ENCODE data around the gene GLB1L2.
"Not testable (repeated sequence)": the region's sequence is repeated elsewhere in the genome, so short reads cannot be mapped to it uniquely, and the experiment has no call there.

Gene GLB1L2

DNA sequence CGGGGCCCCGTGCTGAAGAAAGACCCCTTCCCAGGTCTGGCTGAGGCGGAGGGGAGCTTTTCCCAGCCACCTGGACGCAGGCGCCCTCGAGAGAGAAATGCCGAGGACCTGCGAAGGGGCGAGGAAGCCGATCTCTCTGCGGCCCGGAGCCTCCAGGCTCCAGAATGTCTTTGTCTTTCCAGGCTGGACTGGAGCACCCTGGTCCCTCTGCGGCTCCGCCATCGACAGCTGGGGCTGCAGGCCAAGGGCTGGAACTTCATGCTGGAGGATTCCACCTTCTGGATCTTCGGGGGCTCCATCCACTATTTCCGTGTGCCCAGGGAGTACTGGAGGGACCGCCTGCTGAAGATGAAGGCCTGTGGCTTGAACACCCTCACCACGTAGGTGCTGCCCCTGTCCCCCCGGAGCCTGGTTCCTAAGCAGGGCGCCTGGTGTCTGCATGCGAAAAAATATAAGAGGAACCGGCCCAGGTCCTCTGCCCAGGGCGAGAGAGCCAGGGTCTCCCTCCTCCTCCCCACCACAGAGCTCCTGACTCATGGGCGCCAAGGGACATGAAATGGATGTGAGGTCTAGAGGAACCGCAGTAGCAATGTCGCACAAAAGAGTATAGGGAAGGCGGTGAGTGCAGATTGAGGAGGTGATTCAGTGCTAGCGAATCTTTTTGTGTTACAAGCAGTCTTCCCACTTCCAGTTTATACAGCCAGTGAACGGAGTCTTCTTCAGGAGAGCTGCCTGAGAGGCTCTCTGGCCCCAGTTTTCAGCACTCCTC, 11.0 kb downstream of the GLB1L2 start:
- Histone ChIP-seq H4K20me1 (ENCODE audit: insufficient read depth, low read length) (no peaks in the 10 kb centered on the region), H3F3A (ENCODE audit: insufficient read depth, low read length) (no peaks in the 10 kb centered on the region), H3K36me3 (ENCODE audit: insufficient read depth, low read length) (no peaks in the 10 kb centered on the region), H3K27ac (ENCODE audit: low read depth, low read length, poor library complexity, severe bottlenecking) (no peak overlapping the region), H3K27me3 (ENCODE audit: insufficient read depth, low read length) (no peaks in the 10 kb centered on the region), H3K9ac (ENCODE audit: low read length) (no peak overlapping the region), H3K9me2 (ENCODE audit: low read depth, low read length) (no peaks in the 10 kb centered on the region), H3K79me2 (ENCODE audit: insufficient read depth, low read length) (no peaks in the 10 kb centered on the region), H3K4me3 (ENCODE audit: low read depth, low read length, poor library complexity, severe bottlenecking) (no peak overlapping the region), H3K4me2 (ENCODE audit: low read length) (no peak overlapping the region), H3K4me1 (ENCODE audit: insufficient read depth, low read length, severe bottlenecking) (no peaks in the 10 kb centered on the region), H3K9me3 (ENCODE audit: low read length) (no peaks in the 10 kb centered on the region), H2AFZ (ENCODE audit: low read length) (no peak overlapping the region)
- TF ChIP-seq EZH2 (IDR thresholded peaks at IDR 0.05; ENCODE audit: borderline replicate concordance, low read length) = no peak
- TF ChIP-seq, protein P1, sequence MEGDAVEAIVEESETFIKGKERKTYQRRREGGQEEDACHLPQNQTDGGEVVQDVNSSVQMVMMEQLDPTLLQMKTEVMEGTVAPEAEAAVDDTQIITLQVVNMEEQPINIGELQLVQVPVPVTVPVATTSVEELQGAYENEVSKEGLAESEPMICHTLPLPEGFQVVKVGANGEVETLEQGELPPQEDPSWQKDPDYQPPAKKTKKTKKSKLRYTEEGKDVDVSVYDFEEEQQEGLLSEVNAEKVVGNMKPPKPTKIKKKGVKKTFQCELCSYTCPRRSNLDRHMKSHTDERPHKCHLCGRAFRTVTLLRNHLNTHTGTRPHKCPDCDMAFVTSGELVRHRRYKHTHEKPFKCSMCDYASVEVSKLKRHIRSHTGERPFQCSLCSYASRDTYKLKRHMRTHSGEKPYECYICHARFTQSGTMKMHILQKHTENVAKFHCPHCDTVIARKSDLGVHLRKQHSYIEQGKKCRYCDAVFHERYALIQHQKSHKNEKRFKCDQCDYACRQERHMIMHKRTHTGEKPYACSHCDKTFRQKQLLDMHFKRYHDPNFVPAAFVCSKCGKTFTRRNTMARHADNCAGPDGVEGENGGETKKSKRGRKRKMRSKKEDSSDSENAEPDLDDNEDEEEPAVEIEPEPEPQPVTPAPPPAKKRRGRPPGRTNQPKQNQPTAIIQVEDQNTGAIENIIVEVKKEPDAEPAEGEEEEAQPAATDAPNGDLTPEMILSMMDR (IDR thresholded peaks at IDR 0.05; ENCODE audit: low read length) = no peak

DNA sequence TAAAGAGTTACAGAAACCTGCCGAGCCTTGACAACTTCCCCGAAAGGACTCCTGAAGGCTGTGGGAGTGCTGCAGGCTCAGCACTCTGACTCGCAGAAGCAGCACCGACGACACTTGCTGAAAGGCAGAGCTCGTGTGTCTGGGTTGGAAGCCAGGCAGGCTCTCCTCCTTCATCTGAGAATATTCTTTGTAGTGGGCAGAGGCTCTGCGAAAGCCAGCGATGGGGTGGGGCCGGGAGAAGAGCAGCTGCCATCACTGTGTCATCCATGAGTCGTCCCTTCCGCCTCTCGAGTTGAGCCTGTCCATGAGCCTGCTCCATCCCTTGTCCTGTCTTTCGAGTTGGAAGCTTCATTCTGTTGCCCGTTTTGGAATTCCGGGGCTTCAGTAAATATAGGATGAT, 11.9 kb downstream of the GLB1L2 start:
- no peak overlapping the region for H3K4me2 ChIP-seq (ENCODE audit: low read length)
- H3F3A ChIP-seq (ENCODE audit: insufficient read depth, low read length) = no peaks in the 10 kb centered on the region

DNA sequence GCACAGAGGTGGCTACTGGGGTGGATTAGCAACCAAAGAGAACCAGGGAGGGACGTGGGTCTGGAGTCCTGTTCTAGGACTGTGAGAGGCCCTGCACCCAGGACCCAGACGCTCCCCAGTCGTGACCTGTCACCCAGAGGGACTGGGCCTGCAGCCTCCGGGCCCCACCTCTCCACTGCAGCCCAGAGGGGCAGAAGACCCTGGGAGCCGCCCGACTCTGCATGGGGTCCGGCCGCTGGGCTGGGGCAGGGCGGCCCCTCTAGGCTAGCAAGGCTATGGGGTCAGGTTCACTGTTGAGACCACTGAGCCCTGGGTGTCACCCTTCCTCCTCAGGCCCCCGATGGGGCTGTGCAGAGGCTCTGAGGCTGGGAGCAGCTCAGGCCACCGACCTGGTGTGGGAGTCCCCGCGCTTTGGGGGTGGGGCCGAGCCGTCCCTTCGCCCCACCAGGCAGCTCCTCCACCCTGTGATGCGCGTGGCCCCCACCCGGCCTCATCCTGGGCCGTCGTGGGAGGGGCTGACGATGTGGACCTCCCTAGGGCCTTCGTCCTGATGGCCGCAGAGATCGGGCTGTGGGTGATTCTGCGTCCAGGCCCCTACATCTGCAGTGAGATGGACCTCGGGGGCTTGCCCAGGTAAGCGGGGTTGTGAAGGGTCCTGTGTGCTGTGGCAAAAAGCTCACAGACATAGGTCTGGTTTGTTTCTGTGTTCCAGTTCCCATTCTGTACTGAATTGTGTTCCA, 12.9 kb downstream of the GLB1L2 start:
- not testable (repeated sequence) for H3K9me2 ChIP-seq (ENCODE audit: low read depth, low read length); H3K4me1 ChIP-seq (ENCODE audit: insufficient read depth, low read length, severe bottlenecking); H3K36me3 ChIP-seq (ENCODE audit: insufficient read depth, low read length); H2AFZ ChIP-seq (ENCODE audit: low read length); H3K9ac ChIP-seq (ENCODE audit: low read length); H3F3A ChIP-seq (ENCODE audit: insufficient read depth, low read length); H3K27ac ChIP-seq (ENCODE audit: low read depth, low read length, poor library complexity, severe bottlenecking); H3K4me2 ChIP-seq (ENCODE audit: low read length); H4K20me1 ChIP-seq (ENCODE audit: insufficient read depth, low read length); H3K27me3 ChIP-seq (ENCODE audit: insufficient read depth, low read length); H3K79me2 ChIP-seq (ENCODE audit: insufficient read depth, low read length); H3K9me3 ChIP-seq (ENCODE audit: low read length); H3K4me3 ChIP-seq (ENCODE audit: low read depth, low read length, poor library complexity, severe bottlenecking)

More for the DNA sequence above, 11.9 kb downstream of the GLB1L2 start:
- Histone ChIP-seq H3K9ac (ENCODE audit: low read length) (no peak overlapping the region), H2AFZ (ENCODE audit: low read length) (no peak overlapping the region), H3K4me3 (ENCODE audit: low read depth, low read length, poor library complexity, severe bottlenecking) (no peak overlapping the region), H3K9me3 (ENCODE audit: low read length) (no peaks in the 10 kb centered on the region), H3K27me3 (ENCODE audit: insufficient read depth, low read length) (no peaks in the 10 kb centered on the region), H3K36me3 (ENCODE audit: insufficient read depth, low read length) (no peaks in the 10 kb centered on the region), H4K20me1 (ENCODE audit: insufficient read depth, low read length) (no peaks in the 10 kb centered on the region), H3K9me2 (ENCODE audit: low read depth, low read length) (no peaks in the 10 kb centered on the region), H3K4me1 (ENCODE audit: insufficient read depth, low read length, severe bottlenecking) (no peaks in the 10 kb centered on the region), H3K79me2 (ENCODE audit: insufficient read depth, low read length) (no peaks in the 10 kb centered on the region), H3K27ac (ENCODE audit: low read depth, low read length, poor library complexity, severe bottlenecking) (no peak overlapping the region)
- TF ChIP-seq EZH2 (IDR thresholded peaks at IDR 0.05; ENCODE audit: borderline replicate concordance, low read length) = no peak
- TF ChIP-seq, protein P1 (IDR thresholded peaks at IDR 0.05; ENCODE audit: low read length) = no peak
